PC-9 (cell line): Measurements from ENCODE around the gene CRISPLD2. TPM values are rescaled to one million over a fixed set of nuclear protein-coding genes. Genes with fewer than 3 reads are reported as not detected.

ENCODE experiments used
- BruUV-seq: library from RNA; stranded (reverse); fragments of 400-500 nt; replicated peaks from 2 replicates; lab custom pipeline; 2021; lab: Mats Ljungman, UMichigan
- CTCF ChIA-PET: fragments of 300-600 bp; sonication (Branson Sonifier 250); formaldehyde crosslinking; loops from one replicate; lab custom pipeline; 2022; ENCODE audit warnings: antibody characterized with exemption; lab: Charles Lee
- POLR2A ChIA-PET: fragments of 300-600 bp; sonication (Branson Sonifier 250); formaldehyde crosslinking; loops from one replicate; lab custom pipeline; 2022; ENCODE audit warnings: antibody characterized with exemption; ENCODE audit not compliant: unreplicated experiment; lab: Charles Lee
- DNase-seq, 2 experiments: peaks; one replicate each; pipeline versions ENCODE4 v3.0.0 to v3.0.0-alpha.2; 2015 to 2022; ENCODE audit warnings: mixed read lengths in 1 of 2
- H2AFZ ChIP-seq: fragments of 200-600 bp; sonication (generic); 2 replicates; pipeline ENCODE4 v1.8.1; 2017; ENCODE audit warnings: antibody characterized with exemption
- H3F3A ChIP-seq: fragments of 200-600 bp; sonication (generic); 2 replicates; pipeline ENCODE4 v1.8.1; 2017; ENCODE audit warnings: antibody characterized with exemption, mild to moderate bottlenecking, low read depth; ENCODE audit not compliant: insufficient read depth
- H3K27ac ChIP-seq: fragments of 200-600 bp; sonication (generic); 2 replicates; pipeline ENCODE4 v1.6.1; 2016; ENCODE audit warnings: mixed run types
- H3K27me3 ChIP-seq: fragments of 200-600 bp; sonication (generic); 2 replicates; pipeline ENCODE4 v1.6.1; 2016; ENCODE audit warnings: low read depth, mixed run types; ENCODE audit not compliant: insufficient read depth
- H3K36me3 ChIP-seq: fragments of 200-600 bp; sonication (generic); 2 replicates; pipeline ENCODE4 v1.6.1; 2016; ENCODE audit warnings: low read depth, mixed run types
- H3K4me1 ChIP-seq: fragments of 200-600 bp; sonication (generic); replicated peaks from 2 replicates; pipeline ENCODE4 v1.6.1; 2016; ENCODE audit warnings: mixed run types; ENCODE audit not compliant: insufficient read depth
- H3K4me2 ChIP-seq: fragments of 200-600 bp; sonication (generic); 2 replicates; pipeline ENCODE4 v1.6.1; 2017; ENCODE audit warnings: mixed run types
- H3K4me3 ChIP-seq: fragments of 200-600 bp; sonication (generic); 2 replicates; pipeline ENCODE4 v1.6.1; 2016; ENCODE audit warnings: mixed run types
- H3K79me2 ChIP-seq: fragments of 200-600 bp; sonication (generic); 2 replicates; pipeline ENCODE4 v1.6.1; 2017; ENCODE audit warnings: low read depth, mixed run types
- H3K9me2 ChIP-seq: fragments of 200-600 bp; sonication (generic); 2 replicates; pipeline ENCODE4 v1.8.1; 2017; ENCODE audit warnings: mild to moderate bottlenecking; ENCODE audit not compliant: insufficient read depth
- H3K9me3 ChIP-seq: fragments of 200-600 bp; sonication (generic); 2 replicates; pipeline ENCODE4 v1.8.1; 2016; ENCODE audit warnings: low read depth; ENCODE audit not compliant: insufficient read depth
- H4K20me1 ChIP-seq: fragments of 200-600 bp; sonication (generic); 2 replicates; pipeline ENCODE4 v1.8.1; 2017; ENCODE audit not compliant: insufficient read depth
- CTCF ChIP-seq: fragments of 200-600 bp; sonication (generic); conservative IDR thresholded peaks from 2 replicates; pipeline ENCODE4 v1.6.1; 2017; ENCODE audit warnings: mixed run types, antibody characterized with exemption, mild to moderate bottlenecking, moderate library complexity
- EZH2 ChIP-seq: fragments of 200-600 bp; sonication (generic); IDR thresholded peaks from 2 replicates; pipeline ENCODE4 v1.8.0; 2017; ENCODE audit warnings: antibody characterized with exemption, low read depth
- intact Hi-C: fragments of 100-400 bp; cut with micrococcal nuclease; formaldehyde crosslinking; loops from one replicate; pipeline ENCODE4 v1.10.0; 2022; ENCODE audit not compliant: unreplicated experiment
- total RNA-seq: library from RNA; stranded (reverse); gene quantifications from 2 replicates; pipeline ENCODE4 v1.2.3, GENCODE V29; 2021

Gene CRISPLD2
- total RNA-seq, 1 experiment from 2014 or later, result 18.6 TPM

GRCh38 chr16:84885342-84885910, 65.6 kb downstream of the CRISPLD2 start:
- DNase-seq, result no peak
- Histone ChIP-seq H3K9me3 (no peaks in the 10 kb centered on the region), H3K79me2 (no peaks in the 10 kb centered on the region), H3K27ac (peak overlapping the region; percentile 51; the same call in 1 of the 2 replicates), H3K4me3 (no peak overlapping the region), H2AFZ (no peak overlapping the region), H3K27me3 (no peaks in the 10 kb centered on the region), H3F3A (peaks cover 43% of the 10 kb centered on the region), H3K4me1 (peaks cover 51% of the 10 kb centered on the region), H4K20me1 (no peaks in the 10 kb centered on the region), H3K36me3 (no peaks in the 10 kb centered on the region), H3K4me2 (peak overlapping the region; percentile 55; the same call in 1 of the 2 replicates), H3K9me2 (no peaks in the 10 kb centered on the region)
- no TSS peak for BruUV-seq
- CTCF ChIA-PET, result interaction anchor here (0.6 to 0.7 kb wide), 4 partner anchors 50 to 153 kb away, joined by 3 to 8 read pairs (median 4); no protein-coding TSS in a partner anchor
- intact Hi-C loops, result loop anchor here (2.0 kb wide), 1 partner anchor 67 kb away; no protein-coding TSS in a partner anchor
- POLR2A ChIA-PET, result no interaction called here
- TF ChIP-seq EZH2 (no peak), CTCF (no peak)

GRCh38 chr16:84886497-84887090, 66.8 kb downstream of the CRISPLD2 start:
- Histone ChIP-seq H3K27ac (no peak overlapping the region), H3K4me2 (no peak overlapping the region), H2AFZ (no peak overlapping the region), H3K79me2 (no peaks in the 10 kb centered on the region), H3K9me2 (no peaks in the 10 kb centered on the region), H3K9me3 (no peaks in the 10 kb centered on the region), H4K20me1 (no peaks in the 10 kb centered on the region), H3K4me1 (peaks cover 40% of the 10 kb centered on the region), H3F3A (peaks cover 33% of the 10 kb centered on the region), H3K27me3 (no peaks in the 10 kb centered on the region), H3K4me3 (no peak overlapping the region), H3K36me3 (no peaks in the 10 kb centered on the region)
- no peak for TF ChIP-seq EZH2
- TF ChIP-seq CTCF, result no peak
- no peak for DNase-seq
- intact Hi-C loops, result no loop called here
- no TSS peak for BruUV-seq
- CTCF ChIA-PET, result no interaction called here
- POLR2A ChIA-PET, result no interaction called here

GRCh38 chr16:84887207-84887606, 67.4 kb downstream of the CRISPLD2 start:
- no peaks in the 10 kb centered on the region for H3K36me3 ChIP-seq
- intact Hi-C loops, result no loop called here
- no peak overlapping the region for H3K4me2 ChIP-seq
- TF ChIP-seq EZH2, result no peak
- TF ChIP-seq CTCF, result no peak
- H3K9me3 ChIP-seq, result no peaks in the 10 kb centered on the region
- H3K4me1 ChIP-seq, result peaks cover 34% of the 10 kb centered on the region
- ChIA-PET CTCF (no interaction called here), POLR2A (no interaction called here)
- no peaks in the 10 kb centered on the region for H3K27me3 ChIP-seq
- H2AFZ ChIP-seq, result no peak overlapping the region
- DNase-seq, result no peak
- no peak overlapping the region for H3K27ac ChIP-seq
- H3K79me2 ChIP-seq, result no peaks in the 10 kb centered on the region
- peaks cover 29% of the 10 kb centered on the region for H3F3A ChIP-seq
- H4K20me1 ChIP-seq, result no peaks in the 10 kb centered on the region
- no TSS peak for BruUV-seq
- no peak overlapping the region for H3K4me3 ChIP-seq
- H3K9me2 ChIP-seq, result no peaks in the 10 kb centered on the region
